HG03159 (cell line): ENCODE measurements around the gene DOP1B.
"Not testable (repeated sequence)": the region's sequence is repeated elsewhere in the genome, so short reads cannot be mapped to it uniquely, and the experiment has no call there.

Source experiments
- ATAC-seq: cut with Tn5 transposase; IDR thresholded peaks from one replicate; pipeline ENCODE4 v1.9.1; 2021; ENCODE audit warnings: mild to moderate bottlenecking, moderate library complexity; ENCODE audit not compliant: unreplicated experiment

DOP1B gene, protein sequence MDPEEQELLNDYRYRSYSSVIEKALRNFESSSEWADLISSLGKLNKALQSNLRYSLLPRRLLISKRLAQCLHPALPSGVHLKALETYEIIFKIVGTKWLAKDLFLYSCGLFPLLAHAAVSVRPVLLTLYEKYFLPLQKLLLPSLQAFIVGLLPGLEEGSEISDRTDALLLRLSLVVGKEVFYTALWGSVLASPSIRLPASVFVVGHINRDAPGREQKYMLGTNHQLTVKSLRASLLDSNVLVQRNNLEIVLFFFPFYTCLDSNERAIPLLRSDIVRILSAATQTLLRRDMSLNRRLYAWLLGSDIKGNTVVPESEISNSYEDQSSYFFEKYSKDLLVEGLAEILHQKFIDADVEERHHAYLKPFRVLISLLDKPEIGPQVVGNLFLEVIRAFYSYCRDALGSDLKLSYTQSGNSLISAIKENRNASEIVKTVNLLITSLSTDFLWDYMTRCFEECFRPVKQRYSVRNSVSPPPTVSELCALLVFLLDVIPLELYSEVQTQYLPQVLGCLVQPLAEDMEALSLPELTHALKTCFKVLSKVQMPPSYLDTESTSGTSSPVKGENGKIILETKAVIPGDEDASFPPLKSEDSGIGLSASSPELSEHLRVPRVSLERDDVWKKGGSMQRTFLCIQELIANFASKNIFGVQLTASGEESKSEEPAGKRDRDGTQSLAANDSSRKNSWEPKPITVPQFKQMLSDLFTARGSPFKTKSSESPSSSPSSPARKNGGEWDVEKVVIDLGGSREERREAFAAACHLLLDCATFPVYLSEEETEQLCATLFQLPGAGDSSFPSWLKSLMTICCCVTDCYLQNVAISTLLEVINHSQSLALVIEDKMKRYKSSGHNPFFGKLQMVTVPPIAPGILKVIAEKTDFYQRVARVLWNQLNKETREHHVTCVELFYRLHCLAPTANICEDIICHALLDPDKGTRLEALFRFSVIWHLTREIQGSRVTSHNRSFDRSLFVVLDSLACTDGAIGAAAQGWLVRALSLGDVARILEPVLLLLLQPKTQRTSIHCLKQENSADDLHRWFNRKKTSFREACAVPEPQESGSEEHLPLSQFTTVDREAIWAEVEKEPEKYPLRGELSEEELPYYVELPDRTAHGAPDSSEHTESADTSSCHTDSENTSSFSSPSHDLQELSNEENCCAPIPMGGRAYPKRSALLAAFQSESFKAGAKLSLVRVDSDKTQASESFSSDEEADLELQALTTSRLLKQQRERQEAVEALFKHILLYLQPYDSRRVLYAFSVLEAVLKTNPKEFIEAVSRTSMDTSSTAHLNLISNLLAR (N-terminal part only)

DNA sequence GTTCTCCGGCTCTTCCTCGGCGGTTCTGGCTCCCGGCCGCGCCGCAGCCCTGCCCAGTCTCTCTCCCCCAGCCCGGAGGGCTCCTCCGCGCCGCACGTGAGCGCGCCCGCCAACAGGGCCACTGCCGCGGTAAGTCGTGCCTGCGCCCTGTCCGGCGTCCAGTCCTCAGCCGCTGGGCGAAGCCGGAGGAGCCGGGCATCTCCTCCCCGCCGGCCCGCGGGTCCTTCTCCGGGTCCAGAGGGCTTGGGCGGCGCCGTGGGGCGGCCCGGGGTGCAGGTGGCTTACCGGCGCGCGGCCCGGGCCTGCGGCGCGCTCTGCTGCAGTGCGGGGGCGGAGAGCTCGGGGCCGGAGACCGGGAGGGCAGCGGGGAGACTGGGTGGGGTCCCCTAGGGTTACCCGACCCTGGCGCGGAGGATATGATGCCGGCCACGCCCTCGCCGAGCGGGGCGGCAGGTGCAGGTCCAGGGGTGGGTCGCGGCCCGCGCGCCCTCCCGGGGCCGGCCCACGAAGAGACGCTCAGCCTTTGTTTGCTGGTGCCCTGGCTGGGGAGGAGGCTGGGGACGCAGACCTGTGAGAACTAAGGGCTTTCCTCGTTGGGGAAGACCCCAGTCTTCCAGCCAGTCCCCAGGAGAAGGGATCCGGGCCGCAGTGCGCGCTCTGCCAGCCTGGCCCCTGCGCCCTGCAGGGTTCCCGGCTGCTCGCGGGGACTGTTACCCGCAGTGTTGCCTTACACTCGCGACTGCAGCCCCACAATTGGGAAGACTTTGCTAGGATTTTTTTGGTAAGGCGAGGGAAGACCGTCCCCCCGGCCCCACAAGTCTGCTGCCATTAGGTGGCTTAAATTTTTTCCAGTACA, at the start of gene DOP1B:
DOP1B (plus strand) TSS at position 10 of the 856 bp plus-strand sequence. CDS start 7,910 bp downstream, outside the sequence.
- ATAC-seq, result peak; percentile 20

DNA sequence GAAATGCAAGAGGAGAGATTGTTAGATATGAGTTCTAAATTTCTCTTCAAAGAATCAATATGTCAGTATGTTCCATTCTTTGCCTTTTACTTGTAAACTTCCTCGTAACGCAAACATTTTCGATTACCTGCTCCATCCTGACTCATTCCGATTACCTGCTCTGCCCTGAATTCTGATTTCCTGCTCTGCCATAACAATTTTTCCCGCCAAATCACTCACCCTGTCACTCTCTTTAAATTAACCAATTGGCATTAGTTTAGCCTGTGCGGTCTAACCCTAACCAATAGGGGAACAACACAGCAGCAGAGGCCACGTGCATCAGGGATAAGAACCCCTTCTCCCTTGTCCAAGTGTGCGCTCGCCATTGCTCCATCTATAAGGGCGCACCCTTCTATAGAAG, 46.8 kb upstream of the DOP1B start:
- ATAC-seq, result no peak

DNA sequence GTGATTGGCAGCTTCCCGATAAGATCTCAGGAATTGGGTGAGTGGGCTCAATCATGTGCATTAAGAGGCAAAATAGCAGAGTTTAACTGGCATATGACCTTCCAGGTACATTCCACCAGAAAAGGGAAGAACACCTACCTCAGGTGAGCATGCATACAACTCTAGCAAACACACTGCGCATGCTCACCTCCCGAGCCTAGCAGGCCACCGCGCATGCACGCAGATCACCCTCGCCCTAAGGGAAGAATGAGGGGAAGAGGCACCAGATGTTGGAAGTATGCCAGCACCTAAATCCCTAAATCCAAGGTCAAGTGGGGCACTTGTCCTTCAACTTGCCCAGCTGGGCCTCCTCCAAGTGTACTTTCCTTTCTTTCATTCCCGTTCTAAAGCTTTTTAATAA, 45.4 kb upstream of the DOP1B start:
- ATAC-seq, result no peak

DNA sequence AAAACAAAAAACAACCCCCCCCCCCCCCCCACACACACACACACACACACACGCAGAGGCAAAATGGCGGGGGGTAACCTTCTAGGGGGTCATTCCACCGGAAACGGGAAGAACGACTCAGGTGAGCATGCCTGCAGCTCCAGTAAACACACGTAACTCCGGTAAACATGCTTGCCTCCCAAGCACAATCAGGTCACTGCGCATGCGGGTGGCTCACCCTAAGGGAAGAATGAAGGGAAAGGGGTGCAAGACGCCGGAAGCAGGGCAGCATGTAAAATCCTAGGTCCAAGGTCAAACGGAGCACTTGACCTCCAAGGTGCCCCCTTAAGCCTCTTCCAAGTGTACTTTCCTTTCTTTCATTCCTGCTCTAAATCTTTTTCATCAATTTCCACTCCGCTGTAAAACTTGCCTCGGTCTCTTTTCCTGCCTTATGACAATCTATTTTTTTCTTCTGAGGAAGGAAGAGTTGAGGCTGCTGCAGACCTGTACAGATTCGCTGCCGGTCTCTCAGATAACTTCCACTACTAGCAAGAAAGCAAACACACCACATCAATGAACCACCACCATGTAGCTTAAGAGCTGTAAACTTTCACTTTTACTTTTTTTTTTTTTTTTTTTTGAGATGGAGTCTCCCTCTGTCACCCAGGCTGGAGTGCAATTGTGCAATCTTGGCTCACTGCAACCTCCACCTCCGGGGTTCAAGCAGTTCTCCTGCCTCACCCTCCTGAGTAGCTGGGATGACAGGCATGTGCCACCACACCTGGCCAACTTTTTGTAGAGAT, 42.8 kb upstream of the DOP1B start:
- no peak for ATAC-seq

DNA sequence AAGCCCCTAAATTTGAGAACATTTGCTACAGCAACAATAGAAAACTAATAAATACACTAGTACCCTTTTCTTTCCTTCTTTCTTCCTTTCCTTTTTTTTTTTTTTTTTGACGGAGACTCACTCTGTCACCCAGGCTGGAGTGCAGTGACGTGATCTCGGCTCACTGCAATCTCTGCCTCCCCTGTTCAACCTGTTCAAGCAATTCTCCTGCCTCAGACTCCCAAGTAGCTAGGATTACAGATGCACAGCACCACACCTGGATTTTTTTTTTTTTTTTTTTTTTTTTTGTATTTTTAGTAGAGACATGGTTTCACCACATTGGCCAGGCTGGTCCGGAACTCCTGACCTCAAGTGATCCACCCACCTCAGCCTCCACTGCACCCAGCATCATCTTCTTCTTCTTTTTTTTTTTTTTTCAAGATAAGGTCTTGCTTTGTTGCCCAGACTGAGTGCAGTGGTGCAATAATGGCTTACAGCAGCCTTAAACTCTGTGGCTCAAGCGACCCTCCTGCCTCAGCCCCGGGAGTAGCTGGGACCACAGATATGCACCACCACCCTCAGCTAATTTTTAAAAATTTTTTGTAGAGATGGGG, 41.4 kb upstream of the DOP1B start:
- no peak for ATAC-seq

DNA sequence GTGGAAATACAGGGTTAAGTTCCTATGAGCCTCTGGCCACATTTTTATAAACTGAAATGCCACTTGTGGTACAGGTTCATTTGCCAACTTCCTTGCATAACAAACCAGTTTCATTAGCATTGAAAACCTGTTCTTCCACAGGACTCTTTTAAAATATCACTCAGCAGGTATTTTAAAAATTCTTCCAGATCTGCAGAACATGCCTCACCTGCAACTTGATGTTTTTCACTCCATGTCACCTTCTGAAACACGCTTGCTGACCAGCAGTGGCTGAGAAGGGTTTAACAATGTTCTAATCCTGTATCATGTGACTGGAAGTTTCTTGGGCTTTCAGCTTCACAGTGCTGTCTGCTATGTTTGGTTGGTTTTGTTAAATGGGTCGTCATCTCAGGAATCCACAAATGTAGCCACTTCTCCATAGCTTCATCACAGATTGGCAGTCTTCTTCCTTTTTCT, 39.3 kb upstream of the DOP1B start:
- ATAC-seq, result no peak

DNA sequence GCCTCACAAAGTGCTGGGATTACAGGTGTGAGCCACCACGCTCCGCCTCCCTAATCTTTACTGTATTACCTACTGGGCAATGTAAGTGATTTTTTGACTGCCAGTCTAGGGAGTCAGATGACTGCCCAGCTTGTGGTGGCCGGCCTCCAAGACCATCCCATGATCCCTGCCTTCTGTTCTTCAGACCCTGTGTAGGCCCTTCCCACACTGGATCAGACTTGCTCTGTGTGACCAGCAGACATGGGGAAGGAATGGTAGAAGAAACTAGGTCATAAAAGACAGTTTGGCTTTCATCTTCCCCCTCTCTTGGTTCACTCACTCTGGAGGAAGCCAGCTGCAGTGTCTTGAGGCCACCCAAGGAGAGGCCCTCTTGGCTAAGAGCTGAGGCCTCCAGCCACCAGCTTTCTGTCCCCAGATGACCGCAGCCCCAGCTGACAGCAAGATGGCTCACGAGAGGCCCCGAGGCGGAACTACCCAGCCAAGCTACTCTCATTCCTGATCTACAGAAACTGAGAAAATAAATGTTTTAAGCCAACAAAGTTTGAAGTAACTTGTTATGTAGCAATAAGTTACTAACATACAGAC, 36.2 kb upstream of the DOP1B start:
- no peak for ATAC-seq

DNA sequence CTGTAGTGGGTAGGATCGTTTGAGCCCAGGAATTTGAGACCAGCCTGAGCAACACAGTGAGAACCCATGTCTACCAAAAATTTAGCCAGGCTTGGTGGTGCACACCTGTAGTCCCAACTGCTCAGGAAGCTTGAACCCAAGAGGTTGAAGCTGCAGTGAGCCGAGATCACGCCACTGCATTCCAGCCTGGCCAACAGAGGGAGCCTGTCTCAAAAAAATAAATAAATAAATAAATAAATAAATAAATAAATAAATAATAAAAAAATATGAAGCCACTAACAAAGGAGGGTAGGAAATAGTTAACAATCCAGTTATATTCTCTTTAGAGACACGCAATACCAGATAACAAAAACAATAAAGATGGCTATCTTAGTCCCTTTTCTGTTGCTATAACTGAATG, 33.6 kb upstream of the DOP1B start:
- ATAC-seq, result no peak

DNA sequence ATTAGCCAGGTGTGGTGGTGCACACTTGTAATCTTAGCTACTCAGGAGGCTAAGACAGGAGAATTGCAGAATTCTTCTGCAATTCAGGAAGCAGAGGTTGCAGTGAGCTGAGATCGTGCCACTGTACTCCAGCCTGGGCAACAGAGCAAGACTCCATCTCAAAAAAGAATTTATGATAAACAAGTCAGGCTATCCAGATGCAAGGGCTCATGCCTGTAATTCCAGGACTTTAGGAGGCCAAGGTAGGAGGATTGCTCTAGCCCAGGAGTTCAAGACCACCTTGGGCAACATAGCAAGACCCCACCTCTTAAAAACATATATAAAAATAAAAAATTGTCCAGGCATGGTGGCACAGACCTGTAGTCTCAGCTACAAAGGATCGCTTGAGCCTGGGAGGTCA, 32.2 kb upstream of the DOP1B start:
- no peak for ATAC-seq

DNA sequence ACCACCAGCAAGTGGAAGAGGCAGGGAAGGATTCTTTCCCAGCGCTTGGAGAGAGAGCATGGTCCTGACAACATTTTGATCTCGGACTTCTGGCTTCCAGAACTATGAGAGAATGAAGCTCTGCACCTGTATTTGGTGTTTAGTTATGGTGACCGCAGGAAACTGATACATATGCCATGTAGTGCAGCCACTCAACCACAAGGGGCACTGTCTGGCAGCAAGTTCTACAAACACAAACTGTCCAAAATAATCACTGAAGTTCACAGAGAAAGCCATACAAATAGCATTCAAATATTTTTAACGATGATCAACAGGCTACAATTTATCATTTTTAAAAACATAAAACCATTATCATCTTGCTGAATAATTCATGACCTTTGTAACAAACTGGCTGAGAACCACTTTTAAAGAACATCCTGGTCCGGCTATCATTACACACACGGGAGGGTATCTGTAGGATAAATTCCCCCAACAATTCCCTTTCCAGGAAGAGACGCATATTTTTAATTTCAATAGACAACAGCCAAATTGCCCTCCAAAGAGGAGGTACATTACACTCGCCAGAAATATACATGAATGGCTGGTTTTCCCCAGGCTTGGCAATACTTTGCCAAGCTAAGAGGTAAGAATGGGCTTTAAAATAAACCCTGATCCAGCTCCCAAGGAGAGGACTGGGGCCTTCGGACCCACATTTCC, 31.0 kb upstream of the DOP1B start:
- ATAC-seq, result no peak

DNA sequence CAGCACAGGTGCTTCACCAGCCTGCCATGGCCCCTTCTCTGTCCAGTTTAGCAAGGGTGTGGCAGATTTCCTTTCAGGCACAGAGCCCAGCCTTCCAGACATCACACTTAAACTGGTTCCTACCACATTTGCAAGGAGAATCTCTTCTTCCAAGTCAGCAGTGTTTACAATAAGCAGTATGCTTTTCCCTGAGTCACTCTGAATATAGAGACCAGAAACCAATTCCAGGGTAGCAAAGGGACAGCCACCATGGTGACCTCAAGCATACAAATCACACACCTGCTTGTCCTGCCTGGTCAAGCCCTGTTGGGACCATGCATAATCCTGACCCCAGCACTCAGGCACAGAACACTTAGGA, 30.4 kb upstream of the DOP1B start:
- no peak for ATAC-seq

DNA sequence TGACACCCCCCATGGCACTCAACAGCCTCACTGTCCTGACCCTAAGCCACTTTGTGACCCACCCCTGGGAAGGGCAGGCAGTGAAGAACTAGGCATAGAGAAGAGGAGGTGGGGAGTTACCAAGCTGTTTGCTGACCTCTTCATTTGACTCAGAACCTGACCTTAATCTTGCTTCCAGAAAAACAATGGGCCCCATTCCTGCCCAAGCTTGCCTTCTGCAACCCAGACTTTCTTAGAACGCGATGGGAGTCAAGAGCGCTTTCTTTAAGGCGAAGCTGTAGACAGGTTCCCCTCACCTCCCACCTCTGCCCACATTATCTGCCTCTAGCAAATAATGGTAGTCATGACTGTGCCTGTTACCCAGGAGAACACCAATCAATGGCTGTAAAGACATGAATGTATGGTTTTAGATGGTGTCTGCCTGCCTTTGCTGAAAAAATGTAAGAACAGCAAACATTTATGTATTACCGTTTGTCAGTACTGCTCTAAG, 30.0 kb upstream of the DOP1B start:
- ATAC-seq, result no peak

DNA sequence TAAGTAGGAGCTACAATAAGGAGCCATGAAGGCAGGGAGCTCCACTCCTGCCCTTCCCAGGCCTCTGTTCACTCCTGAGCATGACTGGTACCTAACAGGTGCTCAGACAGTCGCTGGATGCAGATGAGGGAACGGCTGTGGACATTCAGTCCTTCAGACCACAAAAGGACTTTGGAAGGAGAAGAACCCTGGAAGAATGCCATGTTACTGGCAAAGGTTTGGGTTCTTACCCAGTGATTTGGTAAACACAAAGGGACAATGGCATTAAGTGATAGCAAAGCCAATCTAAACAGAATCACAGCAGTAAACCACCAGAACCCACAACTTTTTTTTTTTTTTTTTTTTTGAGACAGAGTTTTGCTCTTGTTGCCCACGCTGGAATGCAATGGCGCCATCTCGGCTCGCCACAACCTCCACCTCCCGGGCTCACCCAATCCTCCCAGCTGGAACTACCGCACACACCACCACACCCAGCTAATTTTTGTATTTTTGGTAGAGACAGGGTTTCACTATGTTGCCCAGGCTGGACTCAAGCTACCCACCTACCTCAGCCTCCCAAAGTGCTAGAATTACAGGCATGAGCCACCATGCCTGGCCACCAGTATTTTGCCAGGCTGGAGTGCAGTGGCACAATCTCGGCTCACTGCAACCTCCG, 29.2 kb upstream of the DOP1B start:
- no peak for ATAC-seq

DNA sequence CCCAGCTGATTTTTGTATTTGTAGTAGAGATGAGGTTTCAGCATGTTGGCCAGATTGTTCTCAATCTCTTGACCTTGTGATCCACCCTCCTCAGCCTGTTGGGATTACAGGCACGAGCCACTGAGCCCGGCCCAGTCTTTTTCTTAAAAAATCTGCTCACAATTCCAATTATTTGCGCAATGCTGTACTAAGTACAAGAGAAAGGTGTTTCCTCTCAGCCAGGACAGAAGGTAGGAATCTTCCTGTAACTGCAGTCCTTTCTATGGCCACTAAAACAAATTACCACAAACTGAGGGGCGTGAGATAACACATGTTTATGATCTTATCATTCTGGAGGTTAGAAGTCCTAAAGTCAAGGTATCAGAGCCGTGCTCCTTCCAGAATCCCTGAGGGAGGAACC, 28.6 kb upstream of the DOP1B start:
- ATAC-seq, result no peak

DNA sequence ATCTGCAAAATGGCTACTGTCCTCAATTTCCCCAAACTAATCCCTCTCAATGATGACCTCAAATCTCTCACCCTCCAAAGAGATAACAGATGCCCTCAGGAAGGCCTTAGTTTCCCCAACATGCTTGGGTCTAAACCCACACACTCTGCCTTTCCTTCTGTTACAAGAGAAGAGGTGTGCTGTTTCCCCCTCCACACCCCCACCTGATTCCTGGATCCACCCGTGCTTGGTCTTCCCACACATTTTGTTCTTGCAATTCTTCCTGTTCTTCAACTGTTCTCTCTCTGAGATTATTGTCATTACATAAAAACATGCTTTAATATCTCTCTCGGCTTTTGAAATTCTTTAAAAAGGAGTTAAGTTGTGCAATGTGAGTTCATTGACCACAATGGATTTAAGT, 27.4 kb upstream of the DOP1B start:
- ATAC-seq, result no peak

DNA sequence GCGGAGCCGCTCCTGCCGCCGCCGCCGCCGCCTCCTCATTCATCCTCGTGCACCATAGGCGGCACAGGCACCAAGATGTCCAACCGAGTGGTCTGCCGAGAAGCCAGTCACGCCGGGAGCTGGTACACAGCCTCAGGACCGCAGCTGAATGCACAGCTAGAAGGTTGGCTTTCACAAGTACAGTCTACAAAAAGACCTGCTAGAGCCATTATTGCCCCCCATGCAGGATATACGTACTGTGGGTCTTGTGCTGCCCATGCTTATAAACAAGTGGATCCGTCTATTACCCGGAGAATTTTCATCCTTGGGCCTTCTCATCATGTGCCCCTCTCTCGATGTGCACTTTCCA, 26.2 kb upstream of the DOP1B start:
- not testable (repeated sequence) for ATAC-seq

DNA sequence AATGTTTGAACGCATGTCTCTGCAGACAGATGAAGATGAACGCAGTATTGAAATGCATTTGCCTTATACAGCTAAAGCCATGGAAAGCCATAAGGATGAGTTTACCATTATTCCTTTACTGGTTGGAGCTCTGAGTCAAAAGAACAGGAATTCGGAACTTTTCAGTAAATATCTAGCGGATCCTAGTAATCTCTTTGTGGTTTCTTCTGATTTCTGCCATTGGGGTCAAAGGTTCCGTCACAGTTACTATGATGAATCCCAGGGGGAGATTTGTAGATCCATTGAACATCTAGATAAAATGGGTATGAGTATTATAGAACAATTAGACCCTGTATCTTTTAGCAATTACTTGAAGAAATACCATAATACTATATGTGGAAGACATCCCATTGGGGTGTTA, 25.8 kb upstream of the DOP1B start:
- ATAC-seq, result not testable (repeated sequence)

DNA sequence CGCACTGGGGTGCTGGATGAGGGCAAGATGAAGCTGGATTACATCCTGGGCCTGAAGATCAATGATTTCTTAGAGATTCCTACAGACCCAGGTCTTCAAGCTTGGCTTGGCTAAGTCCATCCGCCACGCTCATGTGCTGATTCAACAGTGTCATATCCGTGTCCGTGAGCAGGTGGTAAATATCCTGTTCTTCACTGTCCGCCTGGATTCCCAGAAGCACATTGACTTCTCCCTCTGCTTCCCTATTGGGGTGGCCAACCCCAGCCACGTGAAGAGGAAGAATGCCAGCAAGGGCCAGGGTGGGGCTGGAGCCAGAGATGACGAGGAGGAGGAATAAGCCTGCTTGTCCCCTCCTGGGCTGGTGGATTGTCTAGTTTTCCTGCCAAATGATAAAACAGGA, 23.9 kb upstream of the DOP1B start:
- no peak for ATAC-seq
